SH-SY5Y (cell line): ENCODE measurements around the gene BCAP31.

Experiments
- GATA2 ChIP-seq: IDR thresholded peaks from 2 replicates; pipeline ENCODE4 v1.6.1; 2011; ENCODE audit warnings: mild to moderate bottlenecking, low read depth, low read length
- GATA3 ChIP-seq: IDR thresholded peaks from 2 replicates; pipeline ENCODE4 v1.6.1; 2011; ENCODE audit warnings: low read depth, mild to moderate bottlenecking, low read length, moderate library complexity

- TF ChIP-seq GATA2: no peak
- TF ChIP-seq GATA3: no peak
Measured at GRCh38 chrX:153669174-153669890, 54.9 kb downstream of the BCAP31 start.
